ENCODE measurements around the gene KIF1B. TPM values are rescaled to one million over a fixed set of nuclear protein-coding genes. Genes with fewer than 3 reads are reported as not detected.

Gene KIF1B
- total RNA-seq, 1 donor from 2014 or later, result 7.2 TPM

DNA sequence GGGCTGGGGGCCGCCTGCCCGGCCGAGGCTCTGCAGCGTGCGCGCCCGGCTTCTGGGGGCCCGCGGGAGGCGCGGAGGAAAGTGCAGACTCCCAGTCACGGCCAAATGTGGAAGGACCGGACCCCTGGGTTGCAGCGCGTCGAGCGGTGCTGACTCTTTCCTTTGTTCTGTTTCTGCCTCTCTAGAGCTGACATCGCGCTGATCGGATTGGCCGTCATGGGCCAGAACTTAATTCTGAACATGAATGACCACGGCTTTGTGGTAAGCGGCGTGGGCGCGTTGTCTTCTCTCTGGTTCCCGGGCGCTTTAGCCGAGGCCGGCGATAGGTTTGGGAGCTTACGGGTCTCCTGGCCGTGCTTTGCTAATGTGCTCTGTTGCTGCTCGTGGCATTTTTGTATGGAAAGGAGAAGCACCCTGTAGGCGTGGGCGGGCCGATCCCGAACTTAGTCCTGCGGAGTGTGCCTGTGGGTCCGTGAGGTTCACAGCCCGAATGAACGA is 189.1 kb downstream of the KIF1B start:
- TF ChIP-seq, protein P1, sequence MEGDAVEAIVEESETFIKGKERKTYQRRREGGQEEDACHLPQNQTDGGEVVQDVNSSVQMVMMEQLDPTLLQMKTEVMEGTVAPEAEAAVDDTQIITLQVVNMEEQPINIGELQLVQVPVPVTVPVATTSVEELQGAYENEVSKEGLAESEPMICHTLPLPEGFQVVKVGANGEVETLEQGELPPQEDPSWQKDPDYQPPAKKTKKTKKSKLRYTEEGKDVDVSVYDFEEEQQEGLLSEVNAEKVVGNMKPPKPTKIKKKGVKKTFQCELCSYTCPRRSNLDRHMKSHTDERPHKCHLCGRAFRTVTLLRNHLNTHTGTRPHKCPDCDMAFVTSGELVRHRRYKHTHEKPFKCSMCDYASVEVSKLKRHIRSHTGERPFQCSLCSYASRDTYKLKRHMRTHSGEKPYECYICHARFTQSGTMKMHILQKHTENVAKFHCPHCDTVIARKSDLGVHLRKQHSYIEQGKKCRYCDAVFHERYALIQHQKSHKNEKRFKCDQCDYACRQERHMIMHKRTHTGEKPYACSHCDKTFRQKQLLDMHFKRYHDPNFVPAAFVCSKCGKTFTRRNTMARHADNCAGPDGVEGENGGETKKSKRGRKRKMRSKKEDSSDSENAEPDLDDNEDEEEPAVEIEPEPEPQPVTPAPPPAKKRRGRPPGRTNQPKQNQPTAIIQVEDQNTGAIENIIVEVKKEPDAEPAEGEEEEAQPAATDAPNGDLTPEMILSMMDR (IDR thresholded peaks at IDR 0.05), result no peak
- peak; percentile 22 for DNase-seq
- H3K36me3 Mint-ChIP-seq (ENCODE audit: low read depth), result peaks cover 36% of the 10 kb centered on the region
- ChIA-PET CTCF (interaction anchor here (1.1 to 2.5 kb wide), 2 partner anchors 12 to 31 kb away, joined by 4 to 9 read pairs; partner anchors contain the start of gene CENPS), POLR2A (interaction anchor here (0.7 to 2.2 kb wide), 6 partner anchors 11 to 1510 kb away, joined by 3 to 41 read pairs (median 6); partner anchors contain the start of gene CENPS)
- intact Hi-C loops (cut with micrococcal nuclease), result loop anchor here (5.0 kb wide), 1 partner anchor 1408 kb away; the partner anchor contains the start of genes CLCN6 and MTHFR
- H3K4me1 Mint-ChIP-seq, result peaks cover 22% of the 10 kb centered on the region
- H3K4me3 Mint-ChIP-seq, result peak overlapping the region; percentile 92
- H3K27ac Mint-ChIP-seq, result peak overlapping the region; percentile 66
- ATAC-seq (ENCODE audit: low read depth), result no peak
- no peaks in the 10 kb centered on the region for H3K27me3 Mint-ChIP-seq
- no peaks in the 10 kb centered on the region for H3K9me3 Mint-ChIP-seq

DNA sequence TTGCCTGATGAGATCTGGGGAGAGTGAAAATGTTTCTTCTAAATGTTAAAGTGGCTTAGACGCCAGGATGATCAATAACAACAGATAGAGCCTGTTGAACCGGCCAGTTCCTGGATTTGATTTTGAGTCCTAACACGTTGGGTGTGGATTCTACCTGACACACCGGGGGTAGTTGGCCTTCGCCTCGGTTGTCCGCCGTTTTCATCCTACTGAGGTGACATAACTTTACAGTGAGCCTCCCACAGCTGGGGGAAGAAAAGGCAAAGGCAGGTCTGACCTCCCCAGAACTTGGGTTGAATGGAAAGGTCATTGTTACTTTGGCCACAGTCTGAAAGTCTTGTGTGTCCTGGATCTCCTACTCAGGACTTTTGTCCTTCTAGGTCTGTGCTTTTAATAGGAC is 189.6 kb downstream of the KIF1B start:
- ATAC-seq (ENCODE audit: low read depth), result no peak
- H3K4me3 Mint-ChIP-seq, result peak overlapping the region; percentile 92
- TF ChIP-seq, protein P1 (IDR thresholded peaks at IDR 0.05), result no peak
- peak overlapping the region; percentile 66 for H3K27ac Mint-ChIP-seq
- H3K27me3 Mint-ChIP-seq, result no peaks in the 10 kb centered on the region
- peaks cover 22% of the 10 kb centered on the region for H3K4me1 Mint-ChIP-seq
- CTCF ChIA-PET, result interaction anchor here (2.5 kb wide), 1 partner anchor 12 kb away, joined by 9 read pairs; no protein-coding TSS in a partner anchor
- peaks cover 41% of the 10 kb centered on the region for H3K36me3 Mint-ChIP-seq (ENCODE audit: low read depth)
- POLR2A ChIA-PET, result interaction anchor here (1.9 to 2.0 kb wide), 2 partner anchors 22 to 1508 kb away, joined by 5 to 8 read pairs; no protein-coding TSS in a partner anchor
- intact Hi-C loops (cut with micrococcal nuclease), result no loop called here
- no peak for DNase-seq
- H3K9me3 Mint-ChIP-seq, result no peaks in the 10 kb centered on the region

DNA sequence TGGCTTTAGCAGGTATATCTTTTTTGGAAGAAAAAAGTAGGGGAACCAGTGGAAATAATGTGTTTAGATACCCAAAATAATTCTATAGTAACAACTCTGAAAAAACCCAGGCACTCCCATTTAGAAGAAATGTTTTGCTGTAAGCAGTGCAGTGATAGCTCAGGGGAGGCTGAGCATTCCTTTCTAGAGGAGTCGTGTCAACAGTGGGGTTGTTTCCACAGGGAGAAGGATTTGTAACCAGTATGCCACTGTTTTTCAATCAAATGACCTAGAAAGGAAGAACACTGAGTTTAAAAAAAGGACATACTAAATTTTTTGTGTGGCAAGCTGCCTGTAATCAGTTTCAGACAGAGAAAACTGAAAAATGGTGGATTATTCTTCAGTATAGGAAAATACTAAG is 190.9 kb downstream of the KIF1B start:
- ChIA-PET CTCF (no interaction called here), POLR2A (no interaction called here)
- H3K36me3 Mint-ChIP-seq (ENCODE audit: low read depth), result peaks cover 44% of the 10 kb centered on the region
- peaks cover 22% of the 10 kb centered on the region for H3K4me1 Mint-ChIP-seq
- TF ChIP-seq, protein P1 (IDR thresholded peaks at IDR 0.05), result no peak
- intact Hi-C loops (cut with micrococcal nuclease), result no loop called here
- no peak overlapping the region for H3K4me3 Mint-ChIP-seq
- no peak for DNase-seq
- no peak overlapping the region for H3K27ac Mint-ChIP-seq
- no peaks in the 10 kb centered on the region for H3K9me3 Mint-ChIP-seq
- no peaks in the 10 kb centered on the region for H3K27me3 Mint-ChIP-seq
- no peak for ATAC-seq (ENCODE audit: low read depth)

DNA sequence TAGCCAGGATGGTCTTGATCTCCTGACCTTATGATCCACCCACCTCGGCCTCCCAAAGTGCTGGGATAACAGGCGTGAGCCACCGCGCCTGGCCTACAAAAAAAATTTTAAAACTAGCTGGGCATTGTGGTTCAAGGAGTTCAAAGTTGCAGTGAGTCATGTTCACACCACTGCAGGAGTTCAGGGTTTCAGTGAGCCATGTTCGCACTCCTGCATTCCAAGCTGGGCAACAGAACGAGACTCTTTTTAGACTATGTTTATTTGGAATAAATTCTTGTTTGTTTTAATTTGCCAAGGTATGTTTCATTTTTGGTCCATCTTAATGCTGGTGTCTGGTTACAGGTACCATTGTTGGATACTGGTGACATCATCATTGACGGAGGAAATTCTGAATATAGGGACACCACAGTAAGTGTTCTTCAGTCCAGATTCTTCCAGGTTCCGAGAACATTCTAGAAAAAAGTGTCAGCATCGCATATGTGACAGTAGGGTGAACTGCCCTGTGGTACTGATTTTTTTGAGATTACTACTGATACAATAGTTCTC is 192.4 kb downstream of the KIF1B start:
- Mint-ChIP-seq H3K27ac (no peak overlapping the region), H3K27me3 (no peaks in the 10 kb centered on the region), H3K4me1 (peaks cover 19% of the 10 kb centered on the region), H3K36me3 (ENCODE audit: low read depth) (peaks cover 60% of the 10 kb centered on the region), H3K4me3 (no peak overlapping the region), H3K9me3 (no peaks in the 10 kb centered on the region)
- intact Hi-C loops (cut with micrococcal nuclease), result no loop called here
- no peak for DNase-seq
- POLR2A ChIA-PET, result no interaction called here
- TF ChIP-seq, protein P1 (IDR thresholded peaks at IDR 0.05), result no peak
- ATAC-seq (ENCODE audit: low read depth), result no peak
- CTCF ChIA-PET, result no interaction called here

DNA sequence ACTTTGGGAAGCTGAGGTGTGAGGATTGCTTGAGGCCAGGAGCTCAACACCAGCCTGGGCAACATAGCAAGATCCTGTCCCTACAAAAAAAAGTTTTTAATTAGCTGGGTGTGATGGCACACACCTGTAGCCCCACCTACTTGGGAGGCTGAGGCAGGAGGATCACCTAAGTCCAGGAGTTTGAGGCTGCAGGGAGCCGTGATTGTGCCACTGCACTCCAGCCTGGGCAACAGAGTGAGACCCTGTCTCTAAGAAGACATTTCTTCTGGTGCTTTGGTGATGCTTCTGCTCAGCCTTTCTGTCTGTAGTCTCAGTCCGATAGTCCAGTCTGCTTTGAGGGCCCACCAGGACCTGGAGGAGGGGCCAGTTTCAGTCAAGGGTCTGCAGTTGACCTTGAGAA is 196.8 kb downstream of the KIF1B start:
- DNase-seq (no peak), ATAC-seq (ENCODE audit: low read depth) (no peak)
- intact Hi-C loops (cut with micrococcal nuclease), result no loop called here
- H3K4me1 Mint-ChIP-seq, result no peaks in the 10 kb centered on the region
- no peak overlapping the region for H3K27ac Mint-ChIP-seq
- H3K4me3 Mint-ChIP-seq, result no peak overlapping the region
- CTCF ChIA-PET, result no interaction called here
- peaks cover 83% of the 10 kb centered on the region for H3K36me3 Mint-ChIP-seq (ENCODE audit: low read depth)
- no peaks in the 10 kb centered on the region for H3K9me3 Mint-ChIP-seq
- H3K27me3 Mint-ChIP-seq, result no peaks in the 10 kb centered on the region
- TF ChIP-seq, protein P1 (IDR thresholded peaks at IDR 0.05), result no peak
- POLR2A ChIA-PET, result interaction anchor here (0.7 kb wide), 1 partner anchor 20 kb away, joined by 5 read pairs; no protein-coding TSS in a partner anchor

Measured in activated B cell treated with CpG ODN at 0.5 μM for 24 hours (primary cell).